Measurements from ENCODE around the gene SUPT6H. TPM values are rescaled to one million over a fixed set of nuclear protein-coding genes. Genes with fewer than 3 reads are reported as not detected.

SUPT6H gene
- total and polyA plus RNA-seq, 2 of the 4 experiments (the other 2 are of a cell fraction), result 41.4 to 44.8 TPM

- Histone ChIP-seq H4K91ac (ENCODE audit: insufficient read depth, low read depth, low read length) (no peak overlapping the region), H3K36me3 (ENCODE audit: control insufficient read depth, insufficient read depth, low read length) (peaks cover 60% of the 10 kb centered on the region), H3K27ac (ENCODE audit: insufficient read depth, low read length) (no peak overlapping the region), H4K8ac (ENCODE audit: low read depth in 2 of 2, low read length in 2 of 2) (no peak overlapping the region), H3K23ac (ENCODE audit: low read depth, low read length) (no peak overlapping the region), H3K18ac (ENCODE audit: low read depth, low read length) (no peak overlapping the region), H4K5ac (ENCODE audit: low read depth, low read length) (no peak overlapping the region), H3K4me2 (ENCODE audit: low read depth, low read length) (no peak overlapping the region), H3K9ac (ENCODE audit: low read depth, low read length) (no peak overlapping the region), H3K79me1 (ENCODE audit: low read depth in 1 of 2, low read length in 2 of 2) (no peaks in the 10 kb centered on the region; a peak in 1 of 4 replicates), H3K56ac (ENCODE audit: extremely low read depth, insufficient read depth, low read length) (no peak overlapping the region), H3K14ac (replicated peaks; ENCODE audit: low read depth, low read length) (no peak overlapping the region), H3K9me1 (ENCODE audit: insufficient read depth, low read length) (no peaks in the 10 kb centered on the region), H3K27me3 (ENCODE audit: control insufficient read depth, insufficient read depth, low read length) (no peaks in the 10 kb centered on the region), H2BK120ac (ENCODE audit: low read depth, low read length) (no peak overlapping the region), H4K20me1 (ENCODE audit: insufficient read depth, low read length) (peaks cover 8% of the 10 kb centered on the region; the same call in 1 of the 2 replicates), H3K4ac (ENCODE audit: low read depth, low read length) (no peak overlapping the region), H3K4me1 (ENCODE audit: control insufficient read depth, insufficient read depth, low read length) (no peaks in the 10 kb centered on the region), H2BK5ac (ENCODE audit: low read depth, low read length, poor library complexity, severe bottlenecking) (no peak overlapping the region), H3K4me3 (ENCODE audit: insufficient read depth, low read depth, low read length) (no peak overlapping the region), H3K9me3 (ENCODE audit: control insufficient read depth, insufficient read depth, low read length) (no peaks in the 10 kb centered on the region), H2AK5ac (ENCODE audit: low read depth, low read length) (no peak overlapping the region), H2AFZ (replicated peaks; ENCODE audit: low read length, poor library complexity) (no peak overlapping the region), H2BK20ac (ENCODE audit: low read depth, low read length) (no peak overlapping the region), H2BK15ac (ENCODE audit: low read depth, low read length) (no peak overlapping the region), H2AK9ac (replicated peaks; ENCODE audit: low read depth, low read length, poor library complexity) (no peak overlapping the region)
- TF ChIP-seq POLR2A (IDR thresholded peaks at IDR 0.05; ENCODE audit: low read depth, low read length) (no peak), MXI1 (IDR thresholded peaks at IDR 0.05; ENCODE audit: borderline replicate concordance, low read depth, low read length) (no peak), RFX5 (IDR thresholded peaks at IDR 0.05; ENCODE audit: low read depth, low read length) (no peak), SMC3 (IDR thresholded peaks at IDR 0.05; ENCODE audit: low read depth, low read length) (no peak), MAZ (IDR thresholded peaks at IDR 0.05; ENCODE audit: borderline replicate concordance, low read depth, low read length) (no peak), CTCF (conservative IDR thresholded peaks at IDR 0.05; ENCODE audit: low read depth, low read length) (no peak)
- 92% methylated on average over 5 of the region's 7 CpGs; no CpG with 5 or more reads in 1 of the 2 experiments for WGBS, 2 experiments (ENCODE audit: extremely low coverage in 2 of 2, insufficient read length in 1 of 2)
- intact Hi-C loops (cut with micrococcal nuclease), result no loop called here
- BruUV-seq (replicated peaks), result no TSS peak
- DNase-seq (no peak), ATAC-seq (ENCODE audit: low read depth) (no peak)
- POLR2A ChIA-PET (ENCODE audit: unreplicated experiment), result no interaction called here
- CTCF ChIA-PET, result no interaction called here
- in situ Hi-C loops (cut with MboI; ENCODE audit: low sequenced_read_pairs), result loop anchor here (10.0 kb wide), 1 partner anchor 121 kb away; no protein-coding TSS in a partner anchor
- dilution Hi-C loops (cut with HindIII; ENCODE audit: low sequenced_read_pairs, unreplicated experiment), result no loop called here
Measured at GRCh38 chr17:28616281-28616680, 45.7 kb upstream of the SUPT6H start.

Measured in IMR-90 (cell line).